Mesenchymal stem cell (in vitro differentiated cells and primary cell): Measurements from ENCODE around the gene FARP1.

Source experiments
- DNase-seq: peaks from one replicate; pipeline ENCODE4 v3.0.0-alpha.2; 2013
- H2AFZ ChIP-seq: one replicate; pipeline ENCODE4 v1.6.1; 2013; ENCODE audit warnings: low read depth, mild to moderate bottlenecking, control low read depth, inconsistent platforms, low read length, moderate library complexity
- H2AK5ac ChIP-seq: 2 replicates; pipeline ENCODE4 v1.6.1; 2013; ENCODE audit warnings: low read length, moderate library complexity, mild to moderate bottlenecking, inconsistent platforms; ENCODE audit not compliant: severe bottlenecking
- H2BK120ac ChIP-seq: one replicate; pipeline ENCODE4 v1.6.1; 2013; ENCODE audit warnings: low read depth, mild to moderate bottlenecking, inconsistent platforms, low read length, moderate library complexity
- H2BK12ac ChIP-seq, 2 experiments: one replicate each; pipeline ENCODE4 v1.6.1; 2013; ENCODE audit warnings: inconsistent platforms in 2 of 2, low read length in 2 of 2, mild to moderate bottlenecking in 2 of 2, moderate library complexity in 2 of 2, control low read depth in 1 of 2
- H2BK15ac ChIP-seq: one replicate; pipeline ENCODE4 v1.6.1; 2013; ENCODE audit warnings: mild to moderate bottlenecking, low read depth, inconsistent platforms; ENCODE audit not compliant: poor library complexity, severe bottlenecking
- H2BK5ac ChIP-seq: 2 replicates; pipeline ENCODE4 v1.6.1; 2013; ENCODE audit warnings: low read depth, mild to moderate bottlenecking, low read length, control low read depth, inconsistent platforms; ENCODE audit not compliant: poor library complexity, severe bottlenecking
- H3K14ac ChIP-seq, 2 experiments: one replicate each; pipeline ENCODE4 v1.6.1; 2013; ENCODE audit warnings: inconsistent platforms in 2 of 2, low read length in 2 of 2, control low read depth in 1 of 2, mild to moderate bottlenecking in 1 of 2, moderate library complexity in 1 of 2
- H3K18ac ChIP-seq, 2 experiments: one replicate each; pipeline ENCODE4 v1.6.1; 2013; ENCODE audit warnings: inconsistent platforms in 2 of 2, low read length in 2 of 2, control low read depth in 1 of 2, low read depth in 1 of 2, mild to moderate bottlenecking in 1 of 2
- H3K23ac ChIP-seq, 2 experiments: one replicate each; pipeline ENCODE4 v1.6.1; 2013; ENCODE audit warnings: inconsistent platforms in 2 of 2, low read length in 2 of 2, mild to moderate bottlenecking in 2 of 2, moderate library complexity in 2 of 2, control low read depth in 1 of 2
- H3K27ac ChIP-seq: 2 replicates; pipeline ENCODE4 v1.5.1; 2013; ENCODE audit warnings: mild to moderate bottlenecking, moderate library complexity, low read length, control low read depth, inconsistent platforms; ENCODE audit not compliant: poor library complexity, severe bottlenecking
- H3K27me3 ChIP-seq, 2 experiments: 2 replicates each; pipeline versions ENCODE4 v1.6.1 to v1.7.0; 2013; ENCODE audit warnings: low read length in 2 of 2, mild to moderate bottlenecking in 2 of 2, moderate library complexity in 2 of 2, control low read depth in 1 of 2, inconsistent platforms in 1 of 2; ENCODE audit not compliant: control insufficient read depth in 1 of 2, insufficient read depth in 1 of 2
- H3K36me3 ChIP-seq, 2 experiments: 2 replicates each; pipeline versions ENCODE4 v1.6.1 to v1.7.0; 2013; ENCODE audit warnings: low read length in 2 of 2, control low read depth in 1 of 2, inconsistent platforms in 1 of 2, low read depth in 1 of 2, mild to moderate bottlenecking in 1 of 2; ENCODE audit not compliant: insufficient read depth in 2 of 2, control insufficient read depth in 1 of 2
- H3K4ac ChIP-seq, 2 experiments: one replicate each; pipeline ENCODE4 v1.6.1; 2013; ENCODE audit warnings: inconsistent platforms in 2 of 2, low read length in 2 of 2, mild to moderate bottlenecking in 2 of 2, moderate library complexity in 2 of 2, control low read depth in 1 of 2, low read depth in 1 of 2
- H3K4me1 ChIP-seq: 2 replicates; pipeline ENCODE4 v1.6.1; 2013; ENCODE audit warnings: low read depth, low read length, control low read depth; ENCODE audit not compliant: control insufficient read depth, insufficient read depth
- H3K4me2 ChIP-seq: 2 replicates; pipeline ENCODE4 v1.6.1; 2013; ENCODE audit warnings: low read length, mild to moderate bottlenecking, inconsistent platforms; ENCODE audit not compliant: poor library complexity, severe bottlenecking
- H3K4me3 ChIP-seq, 2 experiments: 2 replicates each; pipeline versions ENCODE4 v1.5.1 to v1.7.0; 2013; ENCODE audit warnings: low read length in 2 of 2, mild to moderate bottlenecking in 2 of 2, control low read depth in 1 of 2, low read depth in 1 of 2; ENCODE audit not compliant: insufficient read depth in 1 of 2
- H3K79me1 ChIP-seq: replicated peaks from 2 replicates; pipeline ENCODE4 v1.6.1; 2013; ENCODE audit warnings: mild to moderate bottlenecking, control low read depth, low read length, inconsistent platforms; ENCODE audit not compliant: poor library complexity, severe bottlenecking
- H3K9ac ChIP-seq: 2 replicates; pipeline ENCODE4 v1.7.0; 2013; ENCODE audit warnings: mild to moderate bottlenecking, low read length, moderate library complexity
- H3K9me3 ChIP-seq: 2 replicates; pipeline ENCODE4 v1.7.0; 2013; ENCODE audit warnings: mild to moderate bottlenecking, low read length; ENCODE audit not compliant: control insufficient read depth
- H4K8ac ChIP-seq: one replicate; pipeline ENCODE4 v1.6.1; 2013; ENCODE audit warnings: inconsistent platforms, mild to moderate bottlenecking, low read length, moderate library complexity
- H4K91ac ChIP-seq: one replicate; pipeline ENCODE4 v1.6.1; 2013; ENCODE audit warnings: mild to moderate bottlenecking, low read length, inconsistent platforms
- WGBS: methylation state at CpG from one replicate; pipeline ENCODE4 v1.1.7; 2013; ENCODE audit warnings: mixed read lengths; 5-methylcytosine and 5-hydroxymethylcytosine counted together

FARP1 gene

GRCh38 chr13:98103531-98103930 is 39.4 kb upstream of the FARP1 start:
- no peak overlapping the region for H3K23ac ChIP-seq
- WGBS = 92% methylated on average over 1 of the region's 2 CpGs

GRCh38 chr13:98103942-98104880 is 38.7 kb upstream of the FARP1 start:
- Histone ChIP-seq H3K79me1 (no peaks in the 10 kb centered on the region), H3K27me3 (no peaks in the 10 kb centered on the region), H2BK120ac (no peak overlapping the region), H3K9me3 (peaks cover 5% of the 10 kb centered on the region), H3K9ac (peak overlapping the region; percentile 54), H4K91ac (no peak overlapping the region), H3K4me3 (no peak overlapping the region), H3K23ac (no peak overlapping the region), H3K18ac (peak overlapping the region in 1 of 2 experiments; percentile 11), H2BK15ac (peak overlapping the region; percentile 82), H3K4me2 (no peak overlapping the region), H2AK5ac (no peak overlapping the region), H4K8ac (peak overlapping the region; percentile 47), H2AFZ (no peak overlapping the region), H3K4me1 (peaks cover 4% of the 10 kb centered on the region), H3K14ac (no peak overlapping the region), H2BK12ac (peak overlapping the region in 1 of 2 experiments; percentile 37), H3K36me3 (no peaks in the 10 kb centered on the region), H3K4ac (no peak overlapping the region), H3K27ac (no peak overlapping the region), H2BK5ac (no peak overlapping the region)
- no peak for DNase-seq
- WGBS = 61% methylated on average over 10 of the region's 10 CpGs

More at GRCh38 chr13:98103531-98103930, 39.4 kb upstream of the FARP1 start:
- peak overlapping the region in 1 of 2 experiments; percentile 56 for H2BK12ac ChIP-seq
- no peak overlapping the region for H3K4me3 ChIP-seq
- H3K27ac ChIP-seq = no peak overlapping the region
- H2BK15ac ChIP-seq = no peak overlapping the region
- H3K36me3 ChIP-seq = no peaks in the 10 kb centered on the region
- no peak overlapping the region for H2AFZ ChIP-seq
- H3K14ac ChIP-seq = no peak overlapping the region
- H3K4ac ChIP-seq = no peak overlapping the region
- no peak overlapping the region for H2AK5ac ChIP-seq
- H3K4me1 ChIP-seq = peaks cover 4% of the 10 kb centered on the region
- H3K4me2 ChIP-seq = no peak overlapping the region
- no peak overlapping the region for H3K18ac ChIP-seq
- H3K9ac ChIP-seq = peak overlapping the region; percentile 54
- H3K9me3 ChIP-seq = peaks cover 5% of the 10 kb centered on the region
- H3K79me1 ChIP-seq = no peaks in the 10 kb centered on the region
- no peak overlapping the region for H2BK5ac ChIP-seq
- no peak overlapping the region for H4K8ac ChIP-seq
- H3K27me3 ChIP-seq = no peaks in the 10 kb centered on the region
- DNase-seq = no peak
- no peak overlapping the region for H2BK120ac ChIP-seq
- H4K91ac ChIP-seq = no peak overlapping the region

DNA sequence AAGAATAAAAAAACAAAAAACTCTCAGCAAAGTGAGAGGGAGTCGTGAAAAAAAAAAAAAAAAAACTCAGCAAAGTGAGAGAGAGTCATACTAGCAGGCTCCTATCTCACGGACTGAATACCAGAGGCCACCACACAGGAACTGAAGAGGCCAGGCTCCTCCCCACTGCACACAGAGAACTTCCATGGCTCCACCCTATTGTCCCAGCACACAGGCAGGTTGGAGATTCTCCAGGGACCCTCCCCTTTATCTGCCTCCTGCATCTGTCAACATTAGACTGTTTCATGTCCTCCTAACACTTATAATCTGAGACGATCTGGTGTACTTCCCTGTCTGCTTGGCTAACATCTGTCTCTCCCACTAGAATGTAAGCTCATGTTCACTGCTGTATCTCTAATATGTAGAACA is 37.0 kb upstream of the FARP1 start:
- no peak overlapping the region for H4K91ac ChIP-seq
- H3K9ac ChIP-seq = no peak overlapping the region
- H3K4me3 ChIP-seq = no peak overlapping the region
- H3K27ac ChIP-seq = no peak overlapping the region
- no peak overlapping the region for H2BK15ac ChIP-seq
- H2AK5ac ChIP-seq = no peak overlapping the region
- no peak overlapping the region for H4K8ac ChIP-seq
- H3K4me2 ChIP-seq = no peak overlapping the region
- no peak overlapping the region for H2BK12ac ChIP-seq
- H2AFZ ChIP-seq = no peak overlapping the region
- no peak overlapping the region for H2BK120ac ChIP-seq
- WGBS = 9% methylated on average over 3 of the region's 3 CpGs
- no peak overlapping the region for H3K14ac ChIP-seq
- no peaks in the 10 kb centered on the region for H3K27me3 ChIP-seq
- H3K4ac ChIP-seq = no peak overlapping the region
- H3K4me1 ChIP-seq = peaks cover 4% of the 10 kb centered on the region
- peak; percentile 89 for DNase-seq
- no peak overlapping the region for H3K23ac ChIP-seq
- no peak overlapping the region for H3K18ac ChIP-seq
- H3K36me3 ChIP-seq = no peaks in the 10 kb centered on the region
- no peaks in the 10 kb centered on the region for H3K79me1 ChIP-seq
- H3K9me3 ChIP-seq = no peaks in the 10 kb centered on the region
- no peak overlapping the region for H2BK5ac ChIP-seq

GRCh38 chr13:98108341-98108740 is 34.6 kb upstream of the FARP1 start:
- H3K18ac ChIP-seq = no peak overlapping the region
- no peak overlapping the region for H3K14ac ChIP-seq
- H3K4me1 ChIP-seq = peaks cover 4% of the 10 kb centered on the region
- H3K79me1 ChIP-seq = no peaks in the 10 kb centered on the region
- no peak overlapping the region for H3K27ac ChIP-seq
- no peak overlapping the region for H2AFZ ChIP-seq
- no peaks in the 10 kb centered on the region for H3K9me3 ChIP-seq
- H4K8ac ChIP-seq = no peak overlapping the region
- no peak overlapping the region for H3K9ac ChIP-seq
- H3K4me2 ChIP-seq = no peak overlapping the region
- no peak overlapping the region for H3K4ac ChIP-seq
- no peak overlapping the region for H2BK5ac ChIP-seq
- no peak overlapping the region for H3K23ac ChIP-seq
- no peak overlapping the region for H3K4me3 ChIP-seq
- H3K27me3 ChIP-seq = no peaks in the 10 kb centered on the region
- H4K91ac ChIP-seq = no peak overlapping the region
- no peak overlapping the region for H2BK120ac ChIP-seq
- no peak overlapping the region for H2AK5ac ChIP-seq
- 50% methylated on average over 3 of the region's 3 CpGs for WGBS
- no peak overlapping the region for H2BK15ac ChIP-seq
- no peaks in the 10 kb centered on the region for H3K36me3 ChIP-seq
- DNase-seq = no peak
- peak overlapping the region in 1 of 2 experiments; percentile 67 for H2BK12ac ChIP-seq
